Activated CD4-positive, CD25-positive, alpha-beta regulatory T cell treated with anti-CD3 and anti-CD28 coated beads, Interleukin-2, amount 50 U/mL, for 24 hours (primary cell): Measurements from ENCODE around the gene FBXO17.
"Not testable (repeated sequence)": the region's sequence is repeated elsewhere in the genome, so short reads cannot be mapped to it uniquely, and the experiment has no call there.

ENCODE experiments used
- ATAC-seq, 2 donors: fragments of 150-1000 bp; cut with Tn5 transposase; one replicate each; pipeline ENCODE4 v1.10.0; 2021; ENCODE audit warnings: mild to moderate bottlenecking in 1 of 2, moderate library complexity in 1 of 2

FBXO17 gene

GRCh38 chr19:38975214-38975860 is at the start of gene FBXO17:
TSS of gene FBXO17 (minus strand) at chr19:38975742. CDS start at chr19:38950319, 25,423 bp downstream.
- ATAC-seq = no peak

- ATAC-seq = no peak
Observed at GRCh38 chr19:39024875-39025641, 49.5 kb upstream of the FBXO17 start.

- no peak for ATAC-seq
Observed at GRCh38 chr19:39021063-39021462, 45.5 kb upstream of the FBXO17 start.

GRCh38 chr19:39017646-39018045 is 42.1 kb upstream of the FBXO17 start:
- no peak for ATAC-seq

GRCh38 chr19:39017026-39017425 is 41.5 kb upstream of the FBXO17 start:
- ATAC-seq = no peak

GRCh38 chr19:39014037-39014436 is 38.5 kb upstream of the FBXO17 start:
- no peak for ATAC-seq

- ATAC-seq = no peak
Observed at GRCh38 chr19:39009001-39009400, 33.5 kb upstream of the FBXO17 start.

- ATAC-seq = no peak
Observed at GRCh38 chr19:39008137-39008536, 32.6 kb upstream of the FBXO17 start.

- ATAC-seq = no peak
Observed at GRCh38 chr19:39007096-39007495, 31.6 kb upstream of the FBXO17 start.

GRCh38 chr19:39004403-39004802 is 28.9 kb upstream of the FBXO17 start:
- no peak for ATAC-seq

GRCh38 chr19:39003796-39004195 is 28.3 kb upstream of the FBXO17 start:
- ATAC-seq = no peak

GRCh38 chr19:39003188-39003587 is 27.6 kb upstream of the FBXO17 start:
- ATAC-seq = no peak

- no peak for ATAC-seq
Observed at GRCh38 chr19:39001041-39001440, 25.5 kb upstream of the FBXO17 start.

GRCh38 chr19:38997576-38997975 is 22.0 kb upstream of the FBXO17 start:
- ATAC-seq = not testable (repeated sequence)

GRCh38 chr19:38993271-38993670 is 17.7 kb upstream of the FBXO17 start:
- ATAC-seq = no peak

- no peak for ATAC-seq
Observed at GRCh38 chr19:38990949-38991697, 15.6 kb upstream of the FBXO17 start.

GRCh38 chr19:38989614-38990013 is 14.1 kb upstream of the FBXO17 start:
- ATAC-seq = not testable (repeated sequence)

GRCh38 chr19:38989066-38989605 is 13.6 kb upstream of the FBXO17 start:
- no peak for ATAC-seq

- not testable (repeated sequence) for ATAC-seq
Observed at GRCh38 chr19:38988627-38989026, 13.1 kb upstream of the FBXO17 start.

GRCh38 chr19:38987745-38988144 is 12.2 kb upstream of the FBXO17 start:
- ATAC-seq = not testable (repeated sequence)

- no peak for ATAC-seq
Observed at GRCh38 chr19:38985262-38985661, 9.7 kb upstream of the FBXO17 start.

- ATAC-seq = no peak
Observed at GRCh38 chr19:38980583-38981374, 5.2 kb upstream of the FBXO17 start.
